SK-N-SH (cell line): ENCODE measurements around the gene ETV3. TPM values are rescaled to one million over a fixed set of nuclear protein-coding genes. Genes with fewer than 3 reads are reported as not detected.

Source experiments
- CTCF ChIA-PET: fragments of 300-600, 350-600 bp; formaldehyde crosslinking; extraction: SDS; loops from one replicate; lab custom pipeline; 2021; lab: Yijun Ruan, JAX
- POLR2A ChIA-PET: fragments of 350-600 bp; sonication (Branson Sonifier 250); formaldehyde crosslinking; extraction: SDS; loops from one replicate; lab custom pipeline; 2020; ENCODE audit warnings: antibody characterized with exemption, inconsistent platforms; lab: Yijun Ruan, JAX
- DNase-seq: peaks from one replicate; pipeline ENCODE4 v3.0.0; 2012
- H2AFZ ChIP-seq: fragments of 200-600 bp; sonication (generic); 2 replicates; pipeline ENCODE4 v1.8.1; 2016; ENCODE audit warnings: antibody characterized with exemption, mild to moderate bottlenecking, low read depth
- H3F3A ChIP-seq: fragments of 200-600 bp; sonication (generic); replicated peaks from 2 replicates; pipeline ENCODE3; 2016; ENCODE audit warnings: antibody characterized with exemption, mild to moderate bottlenecking; ENCODE audit not compliant: insufficient read depth
- H3K27ac ChIP-seq, 2 experiments: fragments of 200-500 bp in 1 of 2; fragments of 200-600 bp in 1 of 2; sonication (Bioruptor generic) in 1 of 2; sonication (generic), shearing (Covaris generic) in 1 of 2; 2 replicates each; pipeline versions ENCODE4 v1.5.1 to v1.6.1; 2014 to 2016; ENCODE audit warnings: low read depth in 2 of 2, inconsistent platforms in 1 of 2, low read length in 1 of 2, mild to moderate bottlenecking in 1 of 2, mixed read lengths in 1 of 2
- H3K27me3 ChIP-seq: fragments of 200-600 bp; sonication (generic), shearing (Covaris generic); 2 replicates; pipeline ENCODE4 v1.6.1; 2016; ENCODE audit warnings: mixed run types; ENCODE audit not compliant: insufficient read depth
- H3K36me3 ChIP-seq, 2 experiments: fragments of 200-500 bp in 1 of 2; fragments of 200-600 bp in 1 of 2; sonication (Bioruptor generic) in 1 of 2; sonication (generic) in 1 of 2; replicated peaks in 1 of 2; 2 replicates each; pipeline versions ENCODE3 to v1.5.1; 2014 to 2016; ENCODE audit warnings: low read length in 1 of 2, mild to moderate bottlenecking in 1 of 2; ENCODE audit not compliant: insufficient read depth in 2 of 2, control insufficient read depth in 1 of 2
- H3K4me1 ChIP-seq, 2 experiments: fragments of 200-500 bp in 1 of 2; fragments of 200-600 bp in 1 of 2; sonication (Bioruptor generic) in 1 of 2; sonication (generic), shearing (Covaris generic) in 1 of 2; 2 replicates each; pipeline versions ENCODE4 v1.5.1 to v1.6.1; 2014 to 2016; ENCODE audit warnings: low read depth in 1 of 2, low read length in 1 of 2, mixed run types in 1 of 2; ENCODE audit not compliant: insufficient read depth in 2 of 2, control insufficient read depth in 1 of 2
- H3K4me2 ChIP-seq: fragments of 200-600 bp; sonication (generic), shearing (Covaris generic); 2 replicates; pipeline ENCODE4 v1.6.1; 2017; ENCODE audit warnings: mixed run types
- H3K4me3 ChIP-seq, 2 experiments: fragments of 200-500 bp in 1 of 2; fragments of 200-600 bp in 1 of 2; sonication (Bioruptor generic) in 1 of 2; sonication (generic), shearing (Covaris generic) in 1 of 2; 2 replicates each; pipeline versions ENCODE4 v1.5.1 to v1.8.1; 2014 to 2016; ENCODE audit warnings: low read depth in 2 of 2, inconsistent platforms in 1 of 2, low read length in 1 of 2, mild to moderate bottlenecking in 1 of 2, mixed read lengths in 1 of 2, moderate library complexity in 1 of 2
- H3K79me2 ChIP-seq: fragments of 200-600 bp; sonication (generic); 2 replicates; pipeline ENCODE4 v1.8.1; 2017; ENCODE audit warnings: mild to moderate bottlenecking; ENCODE audit not compliant: insufficient read depth
- H3K9ac ChIP-seq: fragments of 200-600 bp; sonication (generic); 2 replicates; pipeline ENCODE4 v1.6.1; 2017; ENCODE audit warnings: mixed run types
- H3K9me2 ChIP-seq: fragments of 200-600 bp; sonication (generic); 2 replicates; pipeline ENCODE4 v1.6.1; 2017; ENCODE audit warnings: mixed run types
- H3K9me3 ChIP-seq: fragments of 200-600 bp; sonication (generic); 2 replicates; pipeline ENCODE4 v1.6.1; 2017; ENCODE audit warnings: mixed run types, mild to moderate bottlenecking, moderate library complexity
- H4K20me1 ChIP-seq: fragments of 200-600 bp; sonication (generic); 2 replicates; pipeline ENCODE4 v1.6.1; 2017; ENCODE audit warnings: mild to moderate bottlenecking, mixed run types; ENCODE audit not compliant: insufficient read depth
- EP300 ChIP-seq, 2 experiments: IDR thresholded peaks; 2 replicates each; pipeline versions ENCODE4 v1.4.0 to v1.6.1; 2012; ENCODE audit warnings: borderline replicate concordance in 1 of 2, low read depth in 1 of 2, low read length in 1 of 2
- FOSL2 ChIP-seq: IDR thresholded peaks from 2 replicates; pipeline ENCODE4 v1.4.0; 2012; ENCODE audit warnings: low read depth, mild to moderate bottlenecking, moderate library complexity, borderline replicate concordance
- GABPA ChIP-seq: IDR thresholded peaks from 2 replicates; pipeline ENCODE4 v1.4.0; 2012; ENCODE audit warnings: low read depth, mild to moderate bottlenecking
- GATA2 ChIP-seq: sonication (generic); formaldehyde crosslinking; IDR thresholded peaks from 2 replicates; pipeline ENCODE4 v1.5.0; 2020; ENCODE audit warnings: mild to moderate bottlenecking, missing genetic modification reagents
- MEF2A ChIP-seq: IDR thresholded peaks from 2 replicates; pipeline ENCODE4 v1.4.0; 2012; ENCODE audit warnings: low read depth, borderline replicate concordance
- NFIC ChIP-seq: IDR thresholded peaks from 2 replicates; pipeline ENCODE4 v1.4.0; 2012; ENCODE audit warnings: borderline replicate concordance
- POLR2AphosphoS5 ChIP-seq: IDR thresholded peaks from 2 replicates; pipeline ENCODE4 v1.6.1; 2012; ENCODE audit warnings: low read depth, low read length
- RAD21 ChIP-seq: IDR thresholded peaks from 2 replicates; pipeline ENCODE4 v1.6.1; 2012; ENCODE audit warnings: mild to moderate bottlenecking, low read length
- TCF12 ChIP-seq: IDR thresholded peaks from 2 replicates; pipeline ENCODE4 v1.4.0; 2012
- YY1 ChIP-seq: IDR thresholded peaks from 2 replicates; pipeline ENCODE4 v1.4.0; 2012; ENCODE audit warnings: low read depth, mild to moderate bottlenecking
- WGBS: methylation state at CpG from one replicate; pipeline ENCODE4 v1.1.6; 2017; ENCODE audit warnings: low lambda C conversion rate; 5-methylcytosine and 5-hydroxymethylcytosine counted together
- polyA plus RNA-seq, 3 experiments: library from polyadenylated mRNA; depleted of rRNA; stranded (reverse); fragments of >200 nt; gene quantifications; 2 replicates each; pipeline ENCODE4 v1.2.3, GENCODE V29; 2012
- TF ChIP-seq, protein P1 (sequence below): IDR thresholded peaks from 2 replicates; pipeline ENCODE4; 2012
- TF ChIP-seq, protein P2 (sequence below): fragments of 150-350 bp; IDR thresholded peaks from 2 replicates; pipeline ENCODE4 v1.6.1; 2017; ENCODE audit warnings: antibody characterized with exemption, low read length, low read depth, borderline replicate concordance
- TF ChIP-seq, protein P3 (sequence below): IDR thresholded peaks from 2 replicates; pipeline ENCODE4 v1.4.0; 2012; ENCODE audit warnings: low read depth, borderline replicate concordance
- TF ChIP-seq, protein P4 (sequence below): IDR thresholded peaks from 2 replicates; pipeline ENCODE4 v1.4.0; 2012; ENCODE audit warnings: low read depth, borderline replicate concordance
- TF ChIP-seq, protein P5 (sequence below): fragments of 200-600 bp; sonication (generic); IDR thresholded peaks from 2 replicates; pipeline ENCODE4 v1.6.1; 2017; ENCODE audit warnings: antibody characterized with exemption, mild to moderate bottlenecking, moderate library complexity

Gene ETV3
- polyA plus RNA-seq, 1 of the 3 experiments (the other 2 are of a cell fraction), result 5.4 TPM

DNA sequence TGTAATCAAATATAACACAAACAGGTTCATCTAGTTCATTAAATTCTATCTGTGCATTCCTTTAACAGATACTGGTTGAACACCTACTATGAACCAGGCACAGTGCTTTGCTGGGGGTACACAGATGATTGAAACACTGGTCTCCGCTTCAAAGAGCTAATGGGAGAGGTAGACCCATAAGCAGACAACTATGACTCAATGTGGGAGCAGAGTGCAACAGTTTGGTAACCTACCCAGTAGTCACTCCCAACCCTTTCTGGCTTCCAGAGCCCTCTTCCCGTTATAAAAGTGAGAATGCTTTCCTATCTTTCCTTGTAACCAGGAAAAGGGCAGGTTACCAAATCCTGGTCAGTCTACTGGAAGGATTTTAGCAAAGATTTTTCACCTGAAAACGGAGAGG lies 8.0 kb upstream of the ETV3 start:
- DNase-seq, result no peak
- Histone ChIP-seq H3K4me1 (peaks cover 2 to 14% of the 10 kb centered on the region in 2 experiments; a peak in 3 of 4 replicates), H3K27ac (no peak overlapping the region), H3F3A (no peaks in the 10 kb centered on the region), H3K9me3 (no peaks in the 10 kb centered on the region), H4K20me1 (no peaks in the 10 kb centered on the region), H2AFZ (no peak overlapping the region), H3K9me2 (no peaks in the 10 kb centered on the region), H3K27me3 (no peaks in the 10 kb centered on the region; the same call in 1 of the 2 replicates), H3K4me3 (no peak overlapping the region), H3K9ac (no peak overlapping the region), H3K36me3 (no peaks in the 10 kb centered on the region), H3K79me2 (no peaks in the 10 kb centered on the region), H3K4me2 (no peak overlapping the region)
- ChIA-PET CTCF (interaction anchor here (15.8 to 18.9 kb wide), 2 partner anchors 8 to 61 kb away, joined by 194 to 586 read pairs; no protein-coding TSS in a partner anchor), POLR2A (no interaction called here)
- WGBS, result 35% methylated on average over 3 of the region's 3 CpGs
- TF ChIP-seq, protein P1, sequence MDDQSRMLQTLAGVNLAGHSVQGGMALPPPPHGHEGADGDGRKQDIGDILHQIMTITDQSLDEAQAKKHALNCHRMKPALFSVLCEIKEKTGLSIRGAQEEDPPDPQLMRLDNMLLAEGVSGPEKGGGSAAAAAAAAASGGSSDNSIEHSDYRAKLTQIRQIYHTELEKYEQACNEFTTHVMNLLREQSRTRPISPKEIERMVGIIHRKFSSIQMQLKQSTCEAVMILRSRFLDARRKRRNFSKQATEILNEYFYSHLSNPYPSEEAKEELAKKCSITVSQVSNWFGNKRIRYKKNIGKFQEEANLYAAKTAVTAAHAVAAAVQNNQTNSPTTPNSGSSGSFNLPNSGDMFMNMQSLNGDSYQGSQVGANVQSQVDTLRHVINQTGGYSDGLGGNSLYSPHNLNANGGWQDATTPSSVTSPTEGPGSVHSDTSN, result no peak
- TF ChIP-seq GABPA (no peak), MEF2A (no peak), EP300 (IDR thresholded peaks at IDR 0.05; ENCODE audit: borderline replicate concordance in 1 of 2, low read depth in 1 of 2, low read length in 1 of 2) (no peak), POLR2AphosphoS5 (no peak), YY1 (no peak), GATA2 (CRISPR knock-in tag) (no peak), RAD21 (no peak), FOSL2 (no peak), TCF12 (no peak), NFIC (no peak)
- TF ChIP-seq, protein P2, sequence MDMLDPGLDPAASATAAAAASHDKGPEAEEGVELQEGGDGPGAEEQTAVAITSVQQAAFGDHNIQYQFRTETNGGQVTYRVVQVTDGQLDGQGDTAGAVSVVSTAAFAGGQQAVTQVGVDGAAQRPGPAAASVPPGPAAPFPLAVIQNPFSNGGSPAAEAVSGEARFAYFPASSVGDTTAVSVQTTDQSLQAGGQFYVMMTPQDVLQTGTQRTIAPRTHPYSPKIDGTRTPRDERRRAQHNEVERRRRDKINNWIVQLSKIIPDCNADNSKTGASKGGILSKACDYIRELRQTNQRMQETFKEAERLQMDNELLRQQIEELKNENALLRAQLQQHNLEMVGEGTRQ, result no peak
- TF ChIP-seq, protein P3, sequence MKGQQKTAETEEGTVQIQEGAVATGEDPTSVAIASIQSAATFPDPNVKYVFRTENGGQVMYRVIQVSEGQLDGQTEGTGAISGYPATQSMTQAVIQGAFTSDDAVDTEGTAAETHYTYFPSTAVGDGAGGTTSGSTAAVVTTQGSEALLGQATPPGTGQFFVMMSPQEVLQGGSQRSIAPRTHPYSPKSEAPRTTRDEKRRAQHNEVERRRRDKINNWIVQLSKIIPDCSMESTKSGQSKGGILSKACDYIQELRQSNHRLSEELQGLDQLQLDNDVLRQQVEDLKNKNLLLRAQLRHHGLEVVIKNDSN, result no peak
- TF ChIP-seq, protein P4, sequence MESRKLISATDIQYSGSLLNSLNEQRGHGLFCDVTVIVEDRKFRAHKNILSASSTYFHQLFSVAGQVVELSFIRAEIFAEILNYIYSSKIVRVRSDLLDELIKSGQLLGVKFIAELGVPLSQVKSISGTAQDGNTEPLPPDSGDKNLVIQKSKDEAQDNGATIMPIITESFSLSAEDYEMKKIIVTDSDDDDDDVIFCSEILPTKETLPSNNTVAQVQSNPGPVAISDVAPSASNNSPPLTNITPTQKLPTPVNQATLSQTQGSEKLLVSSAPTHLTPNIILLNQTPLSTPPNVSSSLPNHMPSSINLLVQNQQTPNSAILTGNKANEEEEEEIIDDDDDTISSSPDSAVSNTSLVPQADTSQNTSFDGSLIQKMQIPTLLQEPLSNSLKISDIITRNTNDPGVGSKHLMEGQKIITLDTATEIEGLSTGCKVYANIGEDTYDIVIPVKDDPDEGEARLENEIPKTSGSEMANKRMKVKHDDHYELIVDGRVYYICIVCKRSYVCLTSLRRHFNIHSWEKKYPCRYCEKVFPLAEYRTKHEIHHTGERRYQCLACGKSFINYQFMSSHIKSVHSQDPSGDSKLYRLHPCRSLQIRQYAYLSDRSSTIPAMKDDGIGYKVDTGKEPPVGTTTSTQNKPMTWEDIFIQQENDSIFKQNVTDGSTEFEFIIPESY, result no peak
- TF ChIP-seq, protein P5, sequence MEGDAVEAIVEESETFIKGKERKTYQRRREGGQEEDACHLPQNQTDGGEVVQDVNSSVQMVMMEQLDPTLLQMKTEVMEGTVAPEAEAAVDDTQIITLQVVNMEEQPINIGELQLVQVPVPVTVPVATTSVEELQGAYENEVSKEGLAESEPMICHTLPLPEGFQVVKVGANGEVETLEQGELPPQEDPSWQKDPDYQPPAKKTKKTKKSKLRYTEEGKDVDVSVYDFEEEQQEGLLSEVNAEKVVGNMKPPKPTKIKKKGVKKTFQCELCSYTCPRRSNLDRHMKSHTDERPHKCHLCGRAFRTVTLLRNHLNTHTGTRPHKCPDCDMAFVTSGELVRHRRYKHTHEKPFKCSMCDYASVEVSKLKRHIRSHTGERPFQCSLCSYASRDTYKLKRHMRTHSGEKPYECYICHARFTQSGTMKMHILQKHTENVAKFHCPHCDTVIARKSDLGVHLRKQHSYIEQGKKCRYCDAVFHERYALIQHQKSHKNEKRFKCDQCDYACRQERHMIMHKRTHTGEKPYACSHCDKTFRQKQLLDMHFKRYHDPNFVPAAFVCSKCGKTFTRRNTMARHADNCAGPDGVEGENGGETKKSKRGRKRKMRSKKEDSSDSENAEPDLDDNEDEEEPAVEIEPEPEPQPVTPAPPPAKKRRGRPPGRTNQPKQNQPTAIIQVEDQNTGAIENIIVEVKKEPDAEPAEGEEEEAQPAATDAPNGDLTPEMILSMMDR, result no peak
